Measurements from ENCODE around the gene MT1G. TPM values are rescaled to one million over a fixed set of nuclear protein-coding genes. Genes with fewer than 3 reads are reported as not detected.
A peak's percentile ranks its signal among the peaks of the same experiment; 100 is the strongest.

The MT1G gene
- total and polyA plus RNA-seq, 11 donors: 1.4 to 19.1 (median 6.6) TPM; not detected in 7

- 38 to 68% (median 65%) methylated on average over 1 of the region's 1 CpG for WGBS, 4 donors
- intact Hi-C loops (cut with DNase I): loop anchor here in 2 of 10 donors (2.0 to 5.0 kb wide), 2 partner anchors 30 to 43 kb away; partner anchors contain the start of genes MT1X (in 1 of the 2) and MT2A (in 1 of the 2)
- H3K9me3 ChIP-seq: no peaks in the 10 kb centered on the region
- H3K27me3 ChIP-seq: peaks cover 0 to 86% (median 36%) of the 10 kb centered on the region in 9 donors
- TF ChIP-seq POLR2A (IDR thresholded peaks at IDR 0.05): no peak
- no peak for TF ChIP-seq CTCF (IDR thresholded peaks at IDR 0.05)
- ATAC-seq (no peak), DNase-seq (no peak)
- peak overlapping the region in 2 of 12 donors; percentile 17 to 60 for H3K27ac ChIP-seq
- no peaks in the 10 kb centered on the region for H3K36me3 ChIP-seq
- peak overlapping the region in 1 of 12 donors; percentile 64 for H3K4me3 ChIP-seq
- H3K4me1 ChIP-seq: peaks cover 4 to 37% (median 19%) of the 10 kb centered on the region in 12 donors
Observed at GRCh38 chr16:56639045-56639444, 28.8 kb downstream of the MT1G start.

- Histone ChIP-seq H3K36me3 (no peaks in the 10 kb centered on the region), H3K4me1 (peaks cover 0 to 34% (median 14%) of the 10 kb centered on the region in 12 donors), H3K27me3 (peaks cover 0 to 83% (median 31%) of the 10 kb centered on the region in 9 donors), H3K9me3 (no peaks in the 10 kb centered on the region), H3K4me3 (peak within 1 kb of the TSS; percentile 22 to 67 (median 58)), H3K27ac (peak within 1 kb of the TSS; percentile 17 to 83 (median 57))
- intact Hi-C loops (cut with DNase I): loop anchor here in 2 of 10 donors (2.0 to 5.0 kb wide), 2 partner anchors 29 to 44 kb away; partner anchors contain the start of genes MT1X (in 1 of the 2) and MT2A (in 1 of the 2)
- peak; percentile 78 to 90 (median 88) for DNase-seq
- 5 to 10% (median 6%) methylated on average over 50 to 68 of the region's 68 CpGs for WGBS, 4 donors
- peak; percentile 86 to 93 (median 91) for ATAC-seq
- TF ChIP-seq POLR2A (IDR thresholded peaks at IDR 0.05) (peak in 1 of 2 donors; percentile 74), CTCF (IDR thresholded peaks at IDR 0.05) (no peak)
Observed at GRCh38 chr16:56637814-56638750, 29.8 kb downstream of the MT1G start, which contains the start of gene MT1A. MT1A (plus strand) TSS chr16:56638666; CDS start chr16:56638739, 73 bp downstream.

GRCh38 chr16:56636616-56637413, 31.1 kb downstream of the MT1G start:
- TF ChIP-seq POLR2A (IDR thresholded peaks at IDR 0.05) (no peak), CTCF (IDR thresholded peaks at IDR 0.05) (no peak)
- H3K4me1 ChIP-seq: peaks cover 0 to 38% (median 16%) of the 10 kb centered on the region in 12 donors
- 39 to 65% (median 61%) methylated on average over 9 of the region's 9 CpGs for WGBS, 4 donors
- H3K27me3 ChIP-seq: peaks cover 0 to 89% (median 29%) of the 10 kb centered on the region in 9 donors
- no peak overlapping the region for H3K4me3 ChIP-seq
- intact Hi-C loops (cut with DNase I): loop anchor here in 1 of 10 donors (5.0 kb wide), 1 partner anchor 45 kb away; the partner anchor contains the start of gene MT1X
- H3K27ac ChIP-seq: no peak overlapping the region
- no peaks in the 10 kb centered on the region for H3K36me3 ChIP-seq
- no peak for ATAC-seq
- H3K9me3 ChIP-seq: no peaks in the 10 kb centered on the region
- no peak for DNase-seq

All from heart left ventricle (tissue), 16 donors.